Chondrocyte (in vitro differentiated cells): ENCODE results near the gene MYBL2. TPM values are rescaled to one million over a fixed set of nuclear protein-coding genes. Genes with fewer than 3 reads are reported as not detected.

Source experiments
- DNase-seq: peaks from one replicate; pipeline ENCODE4 v3.0.0; 2021; ENCODE audit warnings: mixed read lengths, low spot score
- H3K27ac Mint-ChIP-seq: one replicate; pipeline ENCODE4 v1.8.0; 2021; ENCODE audit warnings: mild to moderate bottlenecking, moderate library complexity, mixed read lengths; ENCODE audit not compliant: unreplicated experiment
- H3K27me3 Mint-ChIP-seq: 2 replicates; pipeline ENCODE4 v1.8.0; 2021; ENCODE audit warnings: low read depth, mixed read lengths
- H3K36me3 Mint-ChIP-seq: 2 replicates; pipeline ENCODE4 v1.8.0; 2021; ENCODE audit warnings: low read depth, mixed read lengths
- H3K4me1 Mint-ChIP-seq: 2 replicates; pipeline ENCODE4 v1.8.0; 2021; ENCODE audit warnings: low read depth, mild to moderate bottlenecking, mixed read lengths
- H3K4me3 Mint-ChIP-seq: one replicate; pipeline ENCODE4 v1.8.0; 2021; ENCODE audit warnings: mild to moderate bottlenecking, moderate library complexity, mixed read lengths; ENCODE audit not compliant: unreplicated experiment
- H3K9me3 Mint-ChIP-seq: 2 replicates; pipeline ENCODE4 v1.8.0; 2021; ENCODE audit warnings: low read depth, mixed read lengths
- total RNA-seq: library from RNA; stranded (reverse); gene quantifications from 3 replicates; pipeline ENCODE4 v1.2.1, GENCODE V29; 2021
- TF ChIP-seq, protein P1 (sequence below): fragments of 200-600 bp; sonication (generic); IDR thresholded peaks from 2 replicates; pipeline ENCODE4 v1.5.0; 2021; ENCODE audit warnings: antibody characterized with exemption, mild to moderate bottlenecking, moderate library complexity

MYBL2 gene
- total RNA-seq, 1 donor from 2014 or later, result 16.8 TPM

DNA sequence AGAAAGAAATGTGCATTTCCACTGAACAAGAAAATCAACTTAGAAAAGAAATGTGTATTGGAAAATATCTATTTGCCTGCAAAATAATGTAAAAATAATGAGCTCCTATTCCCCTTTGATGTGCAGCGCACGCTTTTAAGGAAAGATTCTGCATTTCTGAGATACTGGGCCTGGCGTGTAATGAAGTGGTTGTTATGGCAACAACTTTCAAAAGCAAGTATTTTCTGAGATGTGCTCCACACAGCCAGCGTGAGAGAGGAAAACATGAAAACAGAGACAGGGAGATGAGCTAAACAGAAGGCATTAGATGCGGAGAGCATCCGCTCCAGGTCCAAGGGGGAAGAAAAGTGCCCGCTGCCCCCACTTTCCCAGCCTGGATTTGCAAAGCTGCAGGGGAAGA is 99.0 kb downstream of the MYBL2 start:
- Mint-ChIP-seq H3K27me3 (peaks cover 54% of the 10 kb centered on the region), H3K36me3 (no peaks in the 10 kb centered on the region), H3K4me3 (no peak overlapping the region), H3K4me1 (no peaks in the 10 kb centered on the region), H3K9me3 (no peaks in the 10 kb centered on the region), H3K27ac (no peak overlapping the region)
- DNase-seq, result no peak
- TF ChIP-seq, protein P1, sequence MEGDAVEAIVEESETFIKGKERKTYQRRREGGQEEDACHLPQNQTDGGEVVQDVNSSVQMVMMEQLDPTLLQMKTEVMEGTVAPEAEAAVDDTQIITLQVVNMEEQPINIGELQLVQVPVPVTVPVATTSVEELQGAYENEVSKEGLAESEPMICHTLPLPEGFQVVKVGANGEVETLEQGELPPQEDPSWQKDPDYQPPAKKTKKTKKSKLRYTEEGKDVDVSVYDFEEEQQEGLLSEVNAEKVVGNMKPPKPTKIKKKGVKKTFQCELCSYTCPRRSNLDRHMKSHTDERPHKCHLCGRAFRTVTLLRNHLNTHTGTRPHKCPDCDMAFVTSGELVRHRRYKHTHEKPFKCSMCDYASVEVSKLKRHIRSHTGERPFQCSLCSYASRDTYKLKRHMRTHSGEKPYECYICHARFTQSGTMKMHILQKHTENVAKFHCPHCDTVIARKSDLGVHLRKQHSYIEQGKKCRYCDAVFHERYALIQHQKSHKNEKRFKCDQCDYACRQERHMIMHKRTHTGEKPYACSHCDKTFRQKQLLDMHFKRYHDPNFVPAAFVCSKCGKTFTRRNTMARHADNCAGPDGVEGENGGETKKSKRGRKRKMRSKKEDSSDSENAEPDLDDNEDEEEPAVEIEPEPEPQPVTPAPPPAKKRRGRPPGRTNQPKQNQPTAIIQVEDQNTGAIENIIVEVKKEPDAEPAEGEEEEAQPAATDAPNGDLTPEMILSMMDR, result no peak

Other genes with a start within 250 kb of the MYBL2 start
- 136 to 143 TPM (median 139 TPM) in 3 replicates for gene SRSF6, start 209.2 kb upstream of the MYBL2 start, total RNA-seq
- gene L3MBTL1, start 159.4 kb upstream of the MYBL2 start, total RNA-seq, result 11.2 to 17.0 TPM (median 11.6 TPM) in 3 replicates
- gene SGK2, start 108.1 kb upstream of the MYBL2 start, total RNA-seq, result 0.45 to 2.1 TPM (median 0.54 TPM) in 3 replicates
- 38.9 to 41.1 TPM (median 39.8 TPM) in 3 replicates for gene IFT52, start 76.2 kb upstream of the MYBL2 start, total RNA-seq
- gene GTSF1L, start 59.9 kb downstream of the MYBL2 start, total RNA-seq, result not detected in 3 replicates
- 0.12 to 0.18 TPM in 2 of 3 replicates, not detected in the other for gene TOX2, start 247.7 kb downstream of the MYBL2 start, total RNA-seq